Vagina (tissue), 2 donors: Measurements from ENCODE around the gene ATRN.

Experiments
- POLR2A ChIP-seq, 2 donors: fragments of 450-650 bp; IDR thresholded peaks; one replicate each; pipeline ENCODE4 v1.6.1; 2017; ENCODE audit warnings: antibody characterized with exemption in 2 of 2, mild to moderate bottlenecking in 2 of 2, moderate library complexity in 2 of 2
- TF ChIP-seq, protein P1 (sequence below), 3 experiments: fragments of 450-650 bp in 2 of 3; fragments of 200-600 bp in 1 of 3; sonication (generic) in 1 of 3; IDR thresholded peaks; one replicate each; pipeline ENCODE4 v1.5.1; 2017 to 2019; ENCODE audit warnings: antibody characterized with exemption in 3 of 3, mild to moderate bottlenecking in 2 of 3, moderate library complexity in 2 of 3

DNA sequence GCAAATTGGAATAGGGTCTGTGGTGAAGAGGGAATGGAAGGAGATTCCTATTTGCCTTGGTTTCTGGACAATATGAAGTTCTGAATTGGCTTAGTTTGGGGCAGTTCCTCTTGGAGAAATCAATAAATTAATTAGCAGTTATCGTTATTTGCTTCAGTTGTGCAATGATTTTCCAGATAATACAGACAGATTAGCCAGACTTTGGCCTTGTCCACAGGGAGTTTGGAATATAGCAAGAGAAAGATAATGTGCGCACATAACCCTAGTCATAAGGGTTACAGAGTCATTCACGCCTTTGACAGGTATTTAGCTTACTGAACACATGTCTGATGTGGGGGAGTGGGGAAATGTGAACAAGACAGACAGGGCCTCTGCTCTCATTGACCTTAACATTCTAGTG lies 1.3 kb downstream of the ATRN start:
- TF ChIP-seq POLR2A (IDR thresholded peaks at IDR 0.05), result no peak
- TF ChIP-seq, protein P1, sequence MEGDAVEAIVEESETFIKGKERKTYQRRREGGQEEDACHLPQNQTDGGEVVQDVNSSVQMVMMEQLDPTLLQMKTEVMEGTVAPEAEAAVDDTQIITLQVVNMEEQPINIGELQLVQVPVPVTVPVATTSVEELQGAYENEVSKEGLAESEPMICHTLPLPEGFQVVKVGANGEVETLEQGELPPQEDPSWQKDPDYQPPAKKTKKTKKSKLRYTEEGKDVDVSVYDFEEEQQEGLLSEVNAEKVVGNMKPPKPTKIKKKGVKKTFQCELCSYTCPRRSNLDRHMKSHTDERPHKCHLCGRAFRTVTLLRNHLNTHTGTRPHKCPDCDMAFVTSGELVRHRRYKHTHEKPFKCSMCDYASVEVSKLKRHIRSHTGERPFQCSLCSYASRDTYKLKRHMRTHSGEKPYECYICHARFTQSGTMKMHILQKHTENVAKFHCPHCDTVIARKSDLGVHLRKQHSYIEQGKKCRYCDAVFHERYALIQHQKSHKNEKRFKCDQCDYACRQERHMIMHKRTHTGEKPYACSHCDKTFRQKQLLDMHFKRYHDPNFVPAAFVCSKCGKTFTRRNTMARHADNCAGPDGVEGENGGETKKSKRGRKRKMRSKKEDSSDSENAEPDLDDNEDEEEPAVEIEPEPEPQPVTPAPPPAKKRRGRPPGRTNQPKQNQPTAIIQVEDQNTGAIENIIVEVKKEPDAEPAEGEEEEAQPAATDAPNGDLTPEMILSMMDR (IDR thresholded peaks at IDR 0.05), result no peak
